Upper lobe of left lung (tissue), 6 donors: ENCODE results near the gene PRKAG2. TPM values are rescaled to one million over a fixed set of nuclear protein-coding genes. Genes with fewer than 3 reads are reported as not detected.

Source experiments
- ATAC-seq, 2 donors: fragments of 200-7000 bp; cut with Tn5 transposase; one replicate each; pipeline ENCODE4 v1.9.1; 2022; ENCODE audit warnings: mild to moderate bottlenecking in 2 of 2, moderate library complexity in 2 of 2; ENCODE audit not compliant: low FRiP score in 2 of 2
- DNase-seq, 2 donors: peaks; one replicate each; pipeline ENCODE4 v3.0.0-alpha.2; 2019 to 2020
- H3K27ac ChIP-seq, 4 donors: fragments of 200-600 bp; sonication (generic); one replicate each; pipeline ENCODE4 v1.5.1; 2016 to 2019
- H3K27me3 ChIP-seq, 4 donors: fragments of 200-600 bp; sonication (generic); one replicate each; pipeline ENCODE4 v1.5.1; 2017 to 2019
- H3K36me3 ChIP-seq, 4 donors: fragments of 200-600 bp; sonication (generic); one replicate each; pipeline ENCODE4 v1.5.1; 2016 to 2019
- H3K4me1 ChIP-seq, 4 donors: fragments of 200-600 bp; sonication (generic); one replicate each; pipeline ENCODE4 v1.5.1; 2018 to 2019
- H3K4me3 ChIP-seq, 4 donors: fragments of 200-600 bp; sonication (generic); one replicate each; pipeline ENCODE4 v1.5.1; 2017 to 2019; ENCODE audit warnings: mild to moderate bottlenecking in 2 of 4, moderate library complexity in 1 of 4
- H3K9me3 ChIP-seq, 4 donors: fragments of 200-600 bp; sonication (generic); one replicate each; pipeline ENCODE4 v1.5.1; 2018 to 2019
- CTCF ChIP-seq, 6 experiments: fragments of 450-650 bp in 4 of 6; fragments of 200-600 bp in 2 of 6; sonication (generic) in 2 of 6; IDR thresholded peaks; one replicate each; pipeline ENCODE4 v1.5.1; 2016 to 2019; ENCODE audit warnings: antibody characterized with exemption in 6 of 6
- EP300 ChIP-seq, 4 donors: sonication (generic); formaldehyde crosslinking; IDR thresholded peaks; one replicate each; pipeline ENCODE4 v1.5.1; 2017; ENCODE audit warnings: antibody characterized with exemption in 4 of 4, control low read depth in 2 of 4
- POLR2A ChIP-seq, 4 donors: fragments of 450-650 bp; IDR thresholded peaks; one replicate each; pipeline ENCODE4 v1.5.1; 2016 to 2017; ENCODE audit warnings: antibody characterized with exemption in 4 of 4, mild to moderate bottlenecking in 2 of 4
- POLR2AphosphoS5 ChIP-seq, 2 donors: sonication (generic); formaldehyde crosslinking; IDR thresholded peaks; one replicate each; pipeline ENCODE4 v1.5.1; 2017; ENCODE audit warnings: antibody characterized with exemption in 2 of 2
- WGBS, 2 donors: methylation state at CpG; one replicate each; pipeline ENCODE4 v1.1.5; 2017 to 2018; 5-methylcytosine and 5-hydroxymethylcytosine counted together
- total RNA-seq, 6 donors: library from RNA; depleted of rRNA in 4 of 6; stranded (reverse); fragments of >200 nt in 4 of 6; gene quantifications; one replicate each; pipeline versions ENCODE4 v1.1.0 to v1.2.1, GENCODE V29; 2016 to 2021
- donor health status: DM: no; HTN: no; CAD: no; lungs with moderate emphysema.
- donor health status: DM: no; HTN: yes; CAD: no; lungs with severe emphysema.

The PRKAG2 gene
- total RNA-seq, 6 donors from 2014 or later: 20.6 to 68.1 (median 29.6) TPM

DNA sequence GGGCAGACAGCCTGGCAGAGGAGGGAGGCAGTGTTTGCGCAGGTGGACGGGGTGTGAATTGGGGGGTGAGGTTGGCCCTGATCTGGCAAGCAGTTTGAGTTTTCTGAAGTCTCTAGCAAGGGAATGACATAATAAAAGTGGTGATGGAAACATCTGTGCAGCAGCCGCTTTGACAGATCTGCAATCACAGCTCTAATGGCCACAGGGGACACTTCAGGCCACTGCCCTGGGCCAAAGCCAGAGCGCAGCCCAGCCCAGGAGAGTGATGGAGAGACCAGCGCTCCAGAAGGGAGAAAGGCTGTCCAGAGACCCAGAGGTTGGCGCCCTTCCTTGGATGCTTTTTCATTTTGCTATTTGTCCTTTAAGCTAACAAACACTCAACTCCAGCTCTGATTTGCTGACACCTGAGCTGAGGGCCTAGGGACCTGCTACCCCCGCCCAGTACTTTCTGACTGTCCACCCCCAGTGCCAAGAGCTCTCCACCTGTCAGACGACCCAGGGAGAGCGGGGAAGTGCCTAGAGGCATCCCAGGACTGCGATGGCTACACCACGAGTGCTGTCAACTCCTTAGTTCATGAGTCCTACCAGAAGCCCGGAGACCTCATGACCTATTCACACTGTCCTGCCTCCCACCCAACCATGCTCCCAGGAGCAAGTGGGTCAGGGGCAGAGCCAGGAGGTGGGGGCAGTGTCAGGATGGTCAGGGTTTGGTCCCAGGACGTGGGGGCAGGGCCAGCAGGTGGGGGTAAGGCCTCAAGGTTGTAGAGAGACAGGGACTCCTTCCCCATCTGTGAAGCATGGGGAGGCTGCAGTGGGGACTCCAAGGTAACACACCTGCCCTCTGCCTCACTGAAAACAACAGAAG, 112.6 kb downstream of the PRKAG2 start:
- no peaks in the 10 kb centered on the region for H3K27me3 ChIP-seq
- no peak overlapping the region for H3K27ac ChIP-seq
- 89 to 92% methylated on average over 12 to 13 of the region's 13 CpGs for WGBS, 2 donors
- no peaks in the 10 kb centered on the region for H3K36me3 ChIP-seq
- no peaks in the 10 kb centered on the region for H3K4me1 ChIP-seq
- DNase-seq (no peak), ATAC-seq (no peak)
- TF ChIP-seq POLR2AphosphoS5 (IDR thresholded peaks at IDR 0.05) (no peak), EP300 (IDR thresholded peaks at IDR 0.05) (no peak), CTCF (IDR thresholded peaks at IDR 0.05) (no peak), POLR2A (IDR thresholded peaks at IDR 0.05) (no peak)
- H3K9me3 ChIP-seq: no peaks in the 10 kb centered on the region
- H3K4me3 ChIP-seq: no peak overlapping the region

GRCh38 chr7:151763420-151763984, 113.4 kb downstream of the PRKAG2 start:
- WGBS, 2 donors: 84 to 96% methylated on average over 12 to 13 of the region's 13 CpGs
- H3K27me3 ChIP-seq: no peaks in the 10 kb centered on the region
- peak in 1 of 2 donors; percentile 37 for DNase-seq
- TF ChIP-seq POLR2A (IDR thresholded peaks at IDR 0.05) (no peak), EP300 (IDR thresholded peaks at IDR 0.05) (no peak), CTCF (IDR thresholded peaks at IDR 0.05) (no peak), POLR2AphosphoS5 (IDR thresholded peaks at IDR 0.05) (no peak)
- no peak for ATAC-seq
- no peaks in the 10 kb centered on the region for H3K9me3 ChIP-seq
- no peak overlapping the region for H3K4me3 ChIP-seq
- H3K4me1 ChIP-seq: no peaks in the 10 kb centered on the region
- no peaks in the 10 kb centered on the region for H3K36me3 ChIP-seq
- no peak overlapping the region for H3K27ac ChIP-seq

GRCh38 chr7:151762583-151763245, 114.2 kb downstream of the PRKAG2 start:
- Histone ChIP-seq H3K36me3 (no peaks in the 10 kb centered on the region), H3K4me3 (no peak overlapping the region), H3K27ac (no peak overlapping the region), H3K27me3 (no peaks in the 10 kb centered on the region), H3K4me1 (no peaks in the 10 kb centered on the region), H3K9me3 (no peaks in the 10 kb centered on the region)
- ATAC-seq: no peak
- TF ChIP-seq POLR2A (IDR thresholded peaks at IDR 0.05): no peak
- no peak for TF ChIP-seq POLR2AphosphoS5 (IDR thresholded peaks at IDR 0.05)
- TF ChIP-seq EP300 (IDR thresholded peaks at IDR 0.05): no peak
- TF ChIP-seq CTCF (IDR thresholded peaks at IDR 0.05): no peak
- WGBS, 2 donors: 85 to 89% methylated on average over 14 to 18 of the region's 18 CpGs
- no peak for DNase-seq

DNA sequence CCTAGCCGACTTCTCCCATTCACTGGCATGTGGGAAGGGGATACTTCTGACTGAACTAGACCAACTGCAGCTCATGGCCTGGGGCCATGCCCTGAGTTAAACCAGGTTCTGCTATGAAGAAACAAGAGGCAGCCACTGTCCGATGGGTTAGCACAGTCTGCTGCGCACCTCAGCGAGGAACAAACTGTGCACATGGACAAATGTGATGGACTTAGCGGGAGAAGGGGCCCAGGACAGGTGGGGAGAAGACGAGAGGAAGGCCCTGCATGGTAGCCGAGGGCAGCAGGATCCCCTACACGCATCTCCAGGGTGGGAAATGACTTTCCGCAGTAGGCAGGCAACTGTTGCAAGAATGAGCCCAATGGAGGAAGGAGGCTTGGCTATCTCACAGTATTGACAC, 115.0 kb downstream of the PRKAG2 start:
- Histone ChIP-seq H3K36me3 (no peaks in the 10 kb centered on the region), H3K27ac (no peak overlapping the region), H3K4me3 (no peak overlapping the region), H3K4me1 (no peaks in the 10 kb centered on the region), H3K27me3 (no peaks in the 10 kb centered on the region), H3K9me3 (no peaks in the 10 kb centered on the region)
- TF ChIP-seq CTCF (IDR thresholded peaks at IDR 0.05): no peak
- no peak for TF ChIP-seq POLR2A (IDR thresholded peaks at IDR 0.05)
- TF ChIP-seq EP300 (IDR thresholded peaks at IDR 0.05): no peak
- no peak for TF ChIP-seq POLR2AphosphoS5 (IDR thresholded peaks at IDR 0.05)
- DNase-seq: no peak
- WGBS, 2 donors: 91 to 96% methylated on average over 9 of the region's 9 CpGs
- no peak for ATAC-seq
